Dermis blood vessel endothelial cell (primary cell): ENCODE results near the gene SBSN. TPM values are rescaled to one million over a fixed set of nuclear protein-coding genes. Genes with fewer than 3 reads are reported as not detected.

Experiments used
- DNase-seq: peaks from one replicate; pipeline ENCODE4 v3.0.0; 2010
- total RNA-seq: library from RNA; depleted of rRNA; stranded (reverse); fragments of >200 nt; gene quantifications from 2 replicates; pipeline ENCODE4 v1.2.3, GENCODE V29; 2014

SBSN gene
- total RNA-seq, 1 donor from 2014 or later, result not detected

- no peak for DNase-seq
These were observed 25.4 kb upstream of the SBSN start for GRCh38 chr19:35553385-35554000.

GRCh38 chr19:35552534-35553384 is 24.6 kb upstream of the SBSN start:
- no peak for DNase-seq

- no peak for DNase-seq
These were observed 23.1 kb upstream of the SBSN start for GRCh38 chr19:35551091-35551810.

GRCh38 chr19:35549879-35550523 is 21.9 kb upstream of the SBSN start:
- no peak for DNase-seq

- peak; percentile 82 for DNase-seq
These were observed 21.2 kb upstream of the SBSN start for GRCh38 chr19:35549174-35549788.

GRCh38 chr19:35546532-35546931 is 18.4 kb upstream of the SBSN start:
- DNase-seq, result no peak

GRCh38 chr19:35545855-35546381 is 17.8 kb upstream of the SBSN start:
- DNase-seq, result peak; percentile 46

- DNase-seq, result peak; percentile 86
These were observed 17.1 kb upstream of the SBSN start, which contains the start of gene TMEM147 for GRCh38 chr19:35545001-35545854. TSS of gene TMEM147 (plus strand) at chr19:35545626. CDS start at chr19:35545740, 114 bp downstream.

- no peak for DNase-seq
These were observed 16.1 kb upstream of the SBSN start for GRCh38 chr19:35544110-35544802.

GRCh38 chr19:35543280-35544109 is 15.4 kb upstream of the SBSN start:
- DNase-seq, result no peak

GRCh38 chr19:35542209-35542608 is 14.1 kb upstream of the SBSN start:
- no peak for DNase-seq

- no peak for DNase-seq
These were observed 12.3 kb upstream of the SBSN start for GRCh38 chr19:35540356-35540927.

GRCh38 chr19:35539850-35540249 is 11.7 kb upstream of the SBSN start:
- no peak for DNase-seq

- DNase-seq, result no peak
These were observed 11.2 kb upstream of the SBSN start for GRCh38 chr19:35539314-35539713.

- no peak for DNase-seq
These were observed 6.8 kb upstream of the SBSN start for GRCh38 chr19:35534803-35535480.

GRCh38 chr19:35533822-35534392 is 5.8 kb upstream of the SBSN start:
- DNase-seq, result no peak

- DNase-seq, result no peak
These were observed 5.2 kb upstream of the SBSN start, which contains the start of gene GAPDHS for GRCh38 chr19:35533201-35533821. TSS of gene GAPDHS (plus strand) at chr19:35533456. CDS start at chr19:35533528, 72 bp downstream.

- DNase-seq, result no peak
These were observed 3.2 kb upstream of the SBSN start for GRCh38 chr19:35531291-35531690.
